GM06990 (cell line): ENCODE measurements around the gene ADORA1.

Source experiments
- DNase-seq: peaks from one replicate; pipeline ENCODE4 v3.0.0-alpha.2; 2011; ENCODE audit not compliant: insufficient read length; ENCODE audit errors: extremely low read depth
- H3K27me3 ChIP-seq: replicated peaks from 2 replicates; pipeline ENCODE4 v1.6.0; 2011; ENCODE audit warnings: low read length; ENCODE audit not compliant: control insufficient read depth, insufficient read depth
- H3K36me3 ChIP-seq: 2 replicates; pipeline ENCODE4 v1.5.1; 2011; ENCODE audit warnings: low read length; ENCODE audit not compliant: control insufficient read depth, insufficient read depth
- H3K4me3 ChIP-seq: replicated peaks from 2 replicates; pipeline ENCODE4 v1.5.1; 2011; ENCODE audit warnings: low read depth, mild to moderate bottlenecking, control low read depth, low read length
- CTCF ChIP-seq: IDR thresholded peaks from 2 replicates; pipeline ENCODE4 v1.5.1; 2011; ENCODE audit warnings: low read length, control low read depth, mild to moderate bottlenecking, inconsistent platforms; ENCODE audit not compliant: insufficient read depth, poor library complexity, severe bottlenecking

ADORA1 gene

GRCh38 chr1:203186446-203187303 is 59.1 kb downstream of the ADORA1 start, which contains the start of gene CHI3L1:
Gene CHI3L1, minus strand, starts transcription at chr1:203186704. Its CDS starts 81 bp downstream, at chr1:203186623.
- H3K4me3 ChIP-seq: no peak within 1 kb of the TSS
- no peaks in the 10 kb centered on the region for H3K36me3 ChIP-seq
- DNase-seq: no peak
- no peaks in the 10 kb centered on the region for H3K27me3 ChIP-seq
- no peak for TF ChIP-seq CTCF

- no peak overlapping the region for H3K4me3 ChIP-seq
- H3K36me3 ChIP-seq: no peaks in the 10 kb centered on the region
- DNase-seq: no peak
- no peak for TF ChIP-seq CTCF
- no peaks in the 10 kb centered on the region for H3K27me3 ChIP-seq
These were observed 59.8 kb downstream of the ADORA1 start for GRCh38 chr1:203187304-203187685.

GRCh38 chr1:203187689-203188264 is 60.3 kb downstream of the ADORA1 start:
- H3K4me3 ChIP-seq: no peak overlapping the region
- DNase-seq: no peak
- H3K27me3 ChIP-seq: no peaks in the 10 kb centered on the region
- no peak for TF ChIP-seq CTCF
- H3K36me3 ChIP-seq: no peaks in the 10 kb centered on the region

- Histone ChIP-seq H3K27me3 (no peaks in the 10 kb centered on the region), H3K36me3 (no peaks in the 10 kb centered on the region), H3K4me3 (no peak overlapping the region)
- TF ChIP-seq CTCF: no peak
- DNase-seq: no peak
These were observed 61.2 kb downstream of the ADORA1 start for GRCh38 chr1:203188686-203189232.

- Histone ChIP-seq H3K4me3 (no peak overlapping the region), H3K27me3 (no peaks in the 10 kb centered on the region), H3K36me3 (no peaks in the 10 kb centered on the region)
- TF ChIP-seq CTCF: no peak
- no peak for DNase-seq
These were observed 62.4 kb downstream of the ADORA1 start for GRCh38 chr1:203189951-203190352.
